Neural progenitor cell (in vitro differentiated cells): ENCODE results near the gene CAPSL. TPM values are rescaled to one million over a fixed set of nuclear protein-coding genes. Genes with fewer than 3 reads are reported as not detected.
"Not testable (repeated sequence)": the region's sequence is repeated elsewhere in the genome, so short reads cannot be mapped to it uniquely, and the experiment has no call there.

Source experiments
- DNase-seq: peaks from one replicate; pipeline ENCODE4 v3.0.0-alpha.2; 2016; ENCODE audit warnings: low spot score
- H2AFZ ChIP-seq: fragments of 200-600 bp; sonication (generic); replicated peaks from 2 replicates; pipeline ENCODE4 v1.6.1; 2016; ENCODE audit warnings: antibody characterized with exemption
- H3F3A ChIP-seq: fragments of 200-600 bp; sonication (generic); 2 replicates; pipeline ENCODE4 v1.6.1; 2016; ENCODE audit warnings: antibody characterized with exemption, low read depth
- H3K27ac ChIP-seq: fragments of 200-600 bp; sonication (generic); 2 replicates; pipeline ENCODE4 v1.5.1; 2016; ENCODE audit warnings: mild to moderate bottlenecking
- H3K27me3 ChIP-seq: fragments of 200-600 bp; sonication (generic); 2 replicates; pipeline ENCODE4 v1.6.1; 2016; ENCODE audit warnings: mild to moderate bottlenecking, moderate library complexity
- H3K36me3 ChIP-seq: fragments of 200-600 bp; sonication (generic); 2 replicates; pipeline ENCODE4 v1.5.1; 2016
- H3K4me1 ChIP-seq: fragments of 200-600 bp; sonication (generic); 2 replicates; pipeline ENCODE4 v1.6.1; 2016; ENCODE audit warnings: mixed run types
- H3K4me2 ChIP-seq: fragments of 200-600 bp; sonication (generic); 2 replicates; pipeline ENCODE4 v1.6.1; 2016
- H3K4me3 ChIP-seq: fragments of 200-600 bp; sonication (generic); 2 replicates; pipeline ENCODE4 v1.5.1; 2016
- H3K79me2 ChIP-seq: fragments of 200-600 bp; sonication (generic); 2 replicates; pipeline ENCODE4 v1.6.1; 2016; ENCODE audit warnings: low read depth
- H3K9ac ChIP-seq: fragments of 200-600 bp; sonication (generic); 2 replicates; pipeline ENCODE4 v1.6.1; 2016
- H3K9me3 ChIP-seq: fragments of 200-600 bp; sonication (generic); 2 replicates; pipeline ENCODE4 v1.5.1; 2016; ENCODE audit warnings: low read depth
- H4K20me1 ChIP-seq: fragments of 200-600 bp; sonication (generic); 2 replicates; pipeline ENCODE4 v1.6.1; 2016; ENCODE audit warnings: low read depth
- H3K27ac Mint-ChIP-seq: 3 replicates; pipeline ENCODE4 v1.8.0; 2021; ENCODE audit warnings: mixed read lengths
- H3K27me3 Mint-ChIP-seq: 2 replicates; pipeline ENCODE4 v1.8.0; 2022; ENCODE audit warnings: low read depth, mild to moderate bottlenecking, inconsistent platforms, moderate library complexity, mixed read lengths; ENCODE audit not compliant: insufficient read depth
- H3K36me3 Mint-ChIP-seq: 3 replicates; pipeline ENCODE4 v1.8.0; 2021; ENCODE audit warnings: mixed read lengths
- H3K4me1 Mint-ChIP-seq: 3 replicates; pipeline ENCODE4 v1.8.0; 2021; ENCODE audit warnings: mixed read lengths
- H3K4me3 Mint-ChIP-seq: 3 replicates; pipeline ENCODE4 v1.8.0; 2021; ENCODE audit warnings: mild to moderate bottlenecking, moderate library complexity, mixed read lengths
- H3K9me3 Mint-ChIP-seq: 3 replicates; pipeline ENCODE4 v1.8.0; 2020; ENCODE audit warnings: mixed read lengths
- EZH2 ChIP-seq: fragments of 200-600 bp; sonication (generic); IDR thresholded peaks from 2 replicates; pipeline ENCODE4 v1.6.1; 2017; ENCODE audit warnings: antibody characterized with exemption, mild to moderate bottlenecking, moderate library complexity
- EZH2phosphoT487 ChIP-seq: fragments of 200-600 bp; sonication (generic); IDR thresholded peaks from 2 replicates; pipeline ENCODE4 v1.6.1; 2017; ENCODE audit warnings: antibody characterized with exemption
- total RNA-seq: library from RNA; depleted of rRNA; stranded (reverse); fragments of >200 nt; gene quantifications from 2 replicates; pipeline ENCODE4 v1.2.3, GENCODE V29; 2015; ENCODE audit warnings: low replicate concordance
- TF ChIP-seq, protein P1 (sequence below): fragments of 200-600 bp; sonication (generic); IDR thresholded peaks from 2 replicates; pipeline ENCODE4 v1.5.1; 2017; ENCODE audit warnings: antibody characterized with exemption, mild to moderate bottlenecking

Gene CAPSL
- total RNA-seq, 1 donor from 2014 or later, result 0.15 TPM

DNA sequence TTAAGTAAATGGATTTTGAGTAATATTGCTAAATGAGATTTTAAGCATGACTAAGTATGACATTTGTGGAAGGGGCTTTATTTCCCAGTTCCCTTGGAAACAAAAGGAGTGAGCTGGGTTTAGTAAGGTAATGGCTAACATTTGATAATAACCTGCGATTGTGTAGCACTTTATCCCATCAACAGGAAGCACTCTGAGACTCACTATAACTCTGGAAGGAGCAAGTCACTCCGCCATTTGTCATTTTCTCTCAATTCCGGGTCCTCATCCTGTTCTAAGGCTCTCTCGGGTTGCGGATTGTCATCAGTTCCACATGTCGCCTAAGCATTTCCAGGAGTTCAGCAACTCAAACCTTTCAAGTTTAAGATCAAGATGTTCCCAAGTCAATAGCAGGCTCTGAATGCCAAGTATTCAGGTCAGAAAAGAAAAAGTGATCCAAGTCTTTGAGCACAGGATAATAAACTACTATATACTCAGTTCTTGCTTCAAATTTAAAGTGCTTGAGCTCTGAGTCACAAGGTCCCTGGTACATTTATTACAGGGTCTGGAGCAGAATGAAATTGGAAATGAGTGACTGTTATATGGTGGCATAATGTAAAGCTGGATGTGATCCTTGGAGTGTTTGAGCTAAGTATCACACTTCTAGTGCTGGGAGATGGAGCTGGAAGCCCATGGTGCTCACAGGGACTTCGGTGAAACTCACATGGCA lies 39.3 kb downstream of the CAPSL start:
- H3K27ac Mint-ChIP-seq, result no peak overlapping the region
- no peaks in the 10 kb centered on the region for H3K27me3 ChIP-seq
- H2AFZ ChIP-seq, result no peak overlapping the region
- H3K4me1 ChIP-seq, result no peaks in the 10 kb centered on the region
- no peaks in the 10 kb centered on the region for H3K9me3 ChIP-seq
- no peaks in the 10 kb centered on the region for H3K27me3 Mint-ChIP-seq
- H3K79me2 ChIP-seq, result no peaks in the 10 kb centered on the region
- no peak overlapping the region for H3K27ac ChIP-seq
- H3K4me3 Mint-ChIP-seq, result no peak overlapping the region
- peaks cover 2% of the 10 kb centered on the region for H3K9me3 Mint-ChIP-seq
- TF ChIP-seq, protein P1, sequence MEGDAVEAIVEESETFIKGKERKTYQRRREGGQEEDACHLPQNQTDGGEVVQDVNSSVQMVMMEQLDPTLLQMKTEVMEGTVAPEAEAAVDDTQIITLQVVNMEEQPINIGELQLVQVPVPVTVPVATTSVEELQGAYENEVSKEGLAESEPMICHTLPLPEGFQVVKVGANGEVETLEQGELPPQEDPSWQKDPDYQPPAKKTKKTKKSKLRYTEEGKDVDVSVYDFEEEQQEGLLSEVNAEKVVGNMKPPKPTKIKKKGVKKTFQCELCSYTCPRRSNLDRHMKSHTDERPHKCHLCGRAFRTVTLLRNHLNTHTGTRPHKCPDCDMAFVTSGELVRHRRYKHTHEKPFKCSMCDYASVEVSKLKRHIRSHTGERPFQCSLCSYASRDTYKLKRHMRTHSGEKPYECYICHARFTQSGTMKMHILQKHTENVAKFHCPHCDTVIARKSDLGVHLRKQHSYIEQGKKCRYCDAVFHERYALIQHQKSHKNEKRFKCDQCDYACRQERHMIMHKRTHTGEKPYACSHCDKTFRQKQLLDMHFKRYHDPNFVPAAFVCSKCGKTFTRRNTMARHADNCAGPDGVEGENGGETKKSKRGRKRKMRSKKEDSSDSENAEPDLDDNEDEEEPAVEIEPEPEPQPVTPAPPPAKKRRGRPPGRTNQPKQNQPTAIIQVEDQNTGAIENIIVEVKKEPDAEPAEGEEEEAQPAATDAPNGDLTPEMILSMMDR, result no peak
- TF ChIP-seq EZH2phosphoT487 (no peak), EZH2 (no peak)
- no peak overlapping the region for H3K4me2 ChIP-seq
- no peak overlapping the region for H3K4me3 ChIP-seq
- H3F3A ChIP-seq, result no peaks in the 10 kb centered on the region
- no peaks in the 10 kb centered on the region for H3K36me3 ChIP-seq
- no peaks in the 10 kb centered on the region for H3K36me3 Mint-ChIP-seq
- H4K20me1 ChIP-seq, result no peaks in the 10 kb centered on the region
- H3K4me1 Mint-ChIP-seq, result peaks cover 11% of the 10 kb centered on the region
- no peak for DNase-seq
- H3K9ac ChIP-seq, result no peak overlapping the region

DNA sequence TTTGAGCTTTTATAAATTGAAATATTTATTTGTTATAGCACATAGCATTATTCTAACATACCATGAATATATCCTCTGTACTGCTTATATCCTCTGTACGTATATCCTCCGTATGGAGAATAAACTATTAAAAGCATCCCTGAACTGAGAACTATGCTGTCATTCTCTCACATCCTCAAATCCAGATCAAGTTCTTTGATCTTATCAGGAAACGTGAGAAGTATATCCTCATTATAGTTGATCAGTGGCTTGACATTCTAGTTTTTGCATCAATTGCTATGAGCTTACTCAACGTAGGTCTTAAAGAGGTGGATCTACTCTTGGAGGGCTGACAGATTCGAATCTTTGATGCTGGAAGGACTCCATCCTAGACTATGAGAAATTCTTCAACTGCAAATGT lies 44.3 kb downstream of the CAPSL start:
- Histone ChIP-seq H3K27ac (no peak overlapping the region), H3K9ac (no peak overlapping the region), H2AFZ (no peak overlapping the region), H3K9me3 (no peaks in the 10 kb centered on the region), H3F3A (no peaks in the 10 kb centered on the region), H3K79me2 (no peaks in the 10 kb centered on the region), H3K4me2 (no peak overlapping the region), H3K27me3 (no peaks in the 10 kb centered on the region), H3K4me3 (no peak overlapping the region), H3K4me1 (no peaks in the 10 kb centered on the region), H3K36me3 (no peaks in the 10 kb centered on the region), H4K20me1 (no peaks in the 10 kb centered on the region)
- H3K9me3 Mint-ChIP-seq, result no peaks in the 10 kb centered on the region
- no peak for TF ChIP-seq EZH2
- TF ChIP-seq, protein P1, result no peak
- no peak for TF ChIP-seq EZH2phosphoT487
- no peaks in the 10 kb centered on the region for H3K27me3 Mint-ChIP-seq
- H3K27ac Mint-ChIP-seq, result no peak overlapping the region
- no peaks in the 10 kb centered on the region for H3K36me3 Mint-ChIP-seq
- H3K4me3 Mint-ChIP-seq, result no peak overlapping the region
- H3K4me1 Mint-ChIP-seq, result no peaks in the 10 kb centered on the region
- DNase-seq, result no peak

DNA sequence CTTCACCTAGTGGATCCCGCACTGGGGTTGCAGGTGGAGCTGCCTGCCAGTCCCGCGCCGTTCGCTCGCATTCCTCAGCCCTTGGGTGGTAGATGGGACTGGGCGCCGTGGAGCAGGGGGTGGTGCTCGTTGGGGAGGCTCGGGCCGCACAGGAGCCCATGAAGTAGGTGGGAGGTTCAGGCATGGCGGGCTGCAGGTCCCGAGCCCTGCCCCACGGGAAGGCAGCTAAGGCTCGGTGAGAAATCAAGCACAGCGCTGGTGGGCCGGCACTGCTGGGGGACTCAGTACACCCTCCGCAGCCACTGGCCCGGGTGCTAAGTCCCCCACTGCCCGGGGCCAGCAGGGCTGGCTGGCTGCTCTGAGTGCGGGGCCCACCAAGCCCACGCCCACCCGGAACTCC lies 45.6 kb downstream of the CAPSL start:
- H3K27ac ChIP-seq, H3K4me1 ChIP-seq, H3K4me3 Mint-ChIP-seq, H3K36me3 Mint-ChIP-seq, H2AFZ ChIP-seq, H3K9me3 ChIP-seq, H4K20me1 ChIP-seq, H3K27me3 ChIP-seq, H3K9ac ChIP-seq, H3K27ac Mint-ChIP-seq, H3K27me3 Mint-ChIP-seq, H3K4me2 ChIP-seq, H3K36me3 ChIP-seq, H3F3A ChIP-seq, H3K4me3 ChIP-seq, H3K9me3 Mint-ChIP-seq, H3K79me2 ChIP-seq, DNase-seq, H3K4me1 Mint-ChIP-seq: not testable (repeated sequence)
